ENCODE results near the gene FRMD8. TPM values are rescaled to one million over a fixed set of nuclear protein-coding genes. Genes with fewer than 3 reads are reported as not detected.

FRMD8 gene
- total and polyA plus RNA-seq, 2 donors (not counting 1 experiment from before 2014, with no cell fraction given), result 14.9 to 15.3 TPM

- H3K27ac ChIP-seq (ENCODE audit: insufficient read depth, low read length), result no peak overlapping the region
- peaks cover 43% of the 10 kb centered on the region for H3K36me3 ChIP-seq (ENCODE audit: control insufficient read depth, insufficient read depth, low read length)
- no peaks in the 10 kb centered on the region for H3K9me3 ChIP-seq (ENCODE audit: control insufficient read depth, insufficient read depth, low read depth, low read length)
- TF ChIP-seq EZH2 (IDR thresholded peaks at IDR 0.05; ENCODE audit: low read length, missing control alignments) (no peak), CTCF (conservative IDR thresholded peaks at IDR 0.05 in 1 of 2, IDR thresholded peaks at IDR 0.05 in 1 of 2; ENCODE audit: low read depth in 1 of 2, low read length in 2 of 2) (no peak)
- no peak overlapping the region for H3K9ac ChIP-seq (ENCODE audit: insufficient read depth, low read length)
- no peak overlapping the region for H2AFZ ChIP-seq (ENCODE audit: low read length)
- no peak overlapping the region for H3K4me2 ChIP-seq (ENCODE audit: extremely low read depth, insufficient read depth, low read length)
- no peaks in the 10 kb centered on the region for H4K20me1 ChIP-seq (ENCODE audit: control insufficient read depth, extremely low read depth, insufficient read depth, low read length)
- peaks cover 11% of the 10 kb centered on the region for H3K79me2 ChIP-seq (ENCODE audit: control insufficient read depth, insufficient read depth, low read length)
- no peak for DNase-seq (ENCODE audit: low read depth in 2 of 2)
- no peaks in the 10 kb centered on the region for H3K27me3 ChIP-seq (ENCODE audit: control insufficient read depth, insufficient read depth, low read length)
- no peak overlapping the region for H3K4me3 ChIP-seq (replicated peaks in 1 of 4; ENCODE audit: control extremely low read depth in 1 of 4, insufficient read depth in 1 of 4, low read depth in 3 of 4, low read length in 4 of 4)
- H3K4me1 ChIP-seq (ENCODE audit: control insufficient read depth, extremely low read depth, insufficient read depth, low read length), result no peaks in the 10 kb centered on the region
Measured at GRCh38 chr11:65396769-65397745, 10.6 kb downstream of the FRMD8 start.

GRCh38 chr11:65398362-65398910 lies 12.0 kb downstream of the FRMD8 start:
- no peaks in the 10 kb centered on the region for H3K4me1 ChIP-seq (ENCODE audit: control insufficient read depth, extremely low read depth, insufficient read depth, low read length)
- H4K20me1 ChIP-seq (ENCODE audit: control insufficient read depth, extremely low read depth, insufficient read depth, low read length), result no peaks in the 10 kb centered on the region
- H3K4me3 ChIP-seq (replicated peaks in 1 of 4; ENCODE audit: control extremely low read depth in 1 of 4, insufficient read depth in 1 of 4, low read depth in 3 of 4, low read length in 4 of 4), result no peak overlapping the region
- no peaks in the 10 kb centered on the region for H3K27me3 ChIP-seq (ENCODE audit: control insufficient read depth, insufficient read depth, low read length)
- H2AFZ ChIP-seq (ENCODE audit: low read length), result no peak overlapping the region
- H3K9me3 ChIP-seq (ENCODE audit: control insufficient read depth, insufficient read depth, low read depth, low read length), result no peaks in the 10 kb centered on the region
- peaks cover 2% of the 10 kb centered on the region for H3K79me2 ChIP-seq (ENCODE audit: control insufficient read depth, insufficient read depth, low read length)
- H3K9ac ChIP-seq (ENCODE audit: insufficient read depth, low read length), result no peak overlapping the region
- no peak for DNase-seq (ENCODE audit: low read depth in 2 of 2)
- H3K4me2 ChIP-seq (ENCODE audit: extremely low read depth, insufficient read depth, low read length), result no peak overlapping the region
- TF ChIP-seq CTCF (conservative IDR thresholded peaks at IDR 0.05 in 1 of 2, IDR thresholded peaks at IDR 0.05 in 1 of 2; ENCODE audit: low read depth in 1 of 2, low read length in 2 of 2) (no peak), EZH2 (IDR thresholded peaks at IDR 0.05; ENCODE audit: low read length, missing control alignments) (no peak)
- H3K36me3 ChIP-seq (ENCODE audit: control insufficient read depth, insufficient read depth, low read length), result peaks cover 39% of the 10 kb centered on the region
- H3K27ac ChIP-seq (ENCODE audit: insufficient read depth, low read length), result no peak overlapping the region

GRCh38 chr11:65399249-65399648 lies 12.8 kb downstream of the FRMD8 start:
- H3K9ac ChIP-seq (ENCODE audit: insufficient read depth, low read length), result no peak overlapping the region
- DNase-seq (ENCODE audit: low read depth in 2 of 2), result no peak
- no peak overlapping the region for H3K4me2 ChIP-seq (ENCODE audit: extremely low read depth, insufficient read depth, low read length)
- H3K36me3 ChIP-seq (ENCODE audit: control insufficient read depth, insufficient read depth, low read length), result peaks cover 36% of the 10 kb centered on the region
- no peaks in the 10 kb centered on the region for H3K27me3 ChIP-seq (ENCODE audit: control insufficient read depth, insufficient read depth, low read length)
- no peaks in the 10 kb centered on the region for H3K4me1 ChIP-seq (ENCODE audit: control insufficient read depth, extremely low read depth, insufficient read depth, low read length)
- H3K9me3 ChIP-seq (ENCODE audit: control insufficient read depth, insufficient read depth, low read depth, low read length), result no peaks in the 10 kb centered on the region
- no peak overlapping the region for H3K27ac ChIP-seq (ENCODE audit: insufficient read depth, low read length)
- H4K20me1 ChIP-seq (ENCODE audit: control insufficient read depth, extremely low read depth, insufficient read depth, low read length), result no peaks in the 10 kb centered on the region
- TF ChIP-seq EZH2 (IDR thresholded peaks at IDR 0.05; ENCODE audit: low read length, missing control alignments), result no peak
- TF ChIP-seq CTCF (conservative IDR thresholded peaks at IDR 0.05 in 1 of 2, IDR thresholded peaks at IDR 0.05 in 1 of 2; ENCODE audit: low read depth in 1 of 2, low read length in 2 of 2), result no peak
- H3K4me3 ChIP-seq (replicated peaks in 1 of 4; ENCODE audit: control extremely low read depth in 1 of 4, insufficient read depth in 1 of 4, low read depth in 3 of 4, low read length in 4 of 4), result no peak overlapping the region
- no peaks in the 10 kb centered on the region for H3K79me2 ChIP-seq (ENCODE audit: control insufficient read depth, insufficient read depth, low read length)
- H2AFZ ChIP-seq (ENCODE audit: low read length), result no peak overlapping the region

Measured in fibroblast of lung (primary cell).